ENCODE measurements around the gene NOX5.

GRCh38 chr15:69076756-69077155, 62.3 kb downstream of the NOX5 start:
- TF ChIP-seq CTCF (conservative IDR thresholded peaks at IDR 0.05 in 1 of 2, IDR thresholded peaks at IDR 0.05 in 1 of 2; ENCODE audit: low read depth in 1 of 2, low read length in 2 of 2) = no peak
- TF ChIP-seq EZH2 (IDR thresholded peaks at IDR 0.05; ENCODE audit: low read length, missing control alignments) = no peak
